Activated naive CD8-positive, alpha-beta T cell treated with anti-CD3 and anti-CD28 coated beads, Interleukin-2, amount 50 U/mL, for 16 hours (primary cell): ENCODE measurements around the gene PPP1R13L.
"Not testable (repeated sequence)": the region's sequence is repeated elsewhere in the genome, so short reads cannot be mapped to it uniquely, and the experiment has no call there.

ENCODE experiments used
- DNase-seq: peaks from one replicate; pipeline ENCODE4 v3.0.0-alpha.2; 2020; ENCODE audit warnings: low read depth, low spot score

PPP1R13L gene

GRCh38 chr19:45431008-45431407 is 26.1 kb upstream of the PPP1R13L start:
- DNase-seq, result not testable (repeated sequence)

- not testable (repeated sequence) for DNase-seq
These were observed 25.0 kb upstream of the PPP1R13L start for GRCh38 chr19:45429896-45430295.

- no peak for DNase-seq
These were observed 23.7 kb upstream of the PPP1R13L start for GRCh38 chr19:45428384-45429231.

GRCh38 chr19:45424191-45425058 is 19.6 kb upstream of the PPP1R13L start:
- DNase-seq, result no peak

- DNase-seq, result no peak
These were observed 18.8 kb upstream of the PPP1R13L start, which contains the start of gene ERCC1 for GRCh38 chr19:45423589-45424190. TSS of gene ERCC1 (minus strand) at chr19:45423917. CDS start at chr19:45423374, 543 bp downstream.

GRCh38 chr19:45423033-45423588 is 18.2 kb upstream of the PPP1R13L start:
- DNase-seq, result peak; percentile 64

GRCh38 chr19:45421947-45422498 is 17.2 kb upstream of the PPP1R13L start:
- DNase-seq, result no peak

- DNase-seq, result no peak
These were observed 16.0 kb upstream of the PPP1R13L start for GRCh38 chr19:45420871-45421270.

GRCh38 chr19:45420356-45420755 is 15.5 kb upstream of the PPP1R13L start:
- no peak for DNase-seq

- no peak for DNase-seq
These were observed 15.0 kb upstream of the PPP1R13L start for GRCh38 chr19:45419895-45420294.

GRCh38 chr19:45419396-45419795 is 14.5 kb upstream of the PPP1R13L start:
- no peak for DNase-seq

- no peak for DNase-seq
These were observed 13.9 kb upstream of the PPP1R13L start for GRCh38 chr19:45418802-45419201.

GRCh38 chr19:45417151-45417550 is 12.3 kb upstream of the PPP1R13L start:
- no peak for DNase-seq

GRCh38 chr19:45414468-45414867 is 9.6 kb upstream of the PPP1R13L start:
- no peak for DNase-seq

- DNase-seq, result no peak
These were observed 8.6 kb upstream of the PPP1R13L start for GRCh38 chr19:45413497-45413896.

GRCh38 chr19:45410330-45410729 is 5.5 kb upstream of the PPP1R13L start:
- DNase-seq, result not testable (repeated sequence)

GRCh38 chr19:45409557-45409920 is 4.7 kb upstream of the PPP1R13L start:
- DNase-seq, result no peak

- no peak for DNase-seq
These were observed 4.1 kb upstream of the PPP1R13L start for GRCh38 chr19:45408830-45409556.

GRCh38 chr19:45408121-45408520 is 3.3 kb upstream of the PPP1R13L start:
- DNase-seq, result no peak

GRCh38 chr19:45407585-45407984 is 2.7 kb upstream of the PPP1R13L start:
- DNase-seq, result not testable (repeated sequence)

GRCh38 chr19:45407091-45407375 is 2.2 kb upstream of the PPP1R13L start:
- no peak for DNase-seq
